GM12892 (cell line): ENCODE measurements around the gene RAB23. TPM values are rescaled to one million over a fixed set of nuclear protein-coding genes. Genes with fewer than 3 reads are reported as not detected.

ENCODE experiments used
- DNase-seq: peaks from one replicate; pipeline ENCODE4 v3.0.0; 2011; ENCODE audit not compliant: insufficient read length
- FAIRE-seq: peaks from 2 replicates; lab custom pipeline; 2011; peaks lifted over from hg19 to GRCh38; lab: Jason Lieb, UNC
- POLR2A ChIP-seq: IDR thresholded peaks from 2 replicates; pipeline ENCODE4 v1.6.1; 2011; ENCODE audit warnings: low read depth, low read length, control low read depth
- POLR2AphosphoS5 ChIP-seq: IDR thresholded peaks from 2 replicates; pipeline ENCODE4 v1.6.1; 2011; ENCODE audit warnings: low read depth, low read length, control low read depth
- TAF1 ChIP-seq: IDR thresholded peaks from 2 replicates; pipeline ENCODE4 v1.6.1; 2011; ENCODE audit warnings: low read depth, mild to moderate bottlenecking, control low read depth, low read length, borderline replicate concordance
- polyA plus RNA-seq: library from polyadenylated mRNA; unstranded; fragments of >200 nt; gene quantifications from one replicate; pipeline ENCODE4 v1.2.1, GENCODE V29; 2012; ENCODE audit warnings: missing spikeins, inconsistent platforms; ENCODE audit not compliant: missing spikeins

RAB23 gene
- polyA plus RNA-seq = 3.0 TPM

GRCh38 chr6:57221936-57222742, at the start of gene RAB23:
RAB23 (minus strand) TSS chr6:57222307; CDS start chr6:57210380, 11,927 bp downstream.
- FAIRE-seq = peak; percentile 82
- DNase-seq = peak; percentile 75
- TF ChIP-seq POLR2A = peak; percentile 48; the same call in 1 of the 2 replicates
- TF ChIP-seq POLR2AphosphoS5 = no peak
- TF ChIP-seq TAF1 = no peak

GRCh38 chr6:57268294-57268640, 46.2 kb upstream of the RAB23 start:
- TF ChIP-seq POLR2A (no peak), TAF1 (no peak), POLR2AphosphoS5 (no peak)
- FAIRE-seq (no peak), DNase-seq (no peak)

GRCh38 chr6:57267586-57268293, 45.6 kb upstream of the RAB23 start:
- TF ChIP-seq POLR2A (no peak), POLR2AphosphoS5 (no peak), TAF1 (no peak)
- no peak for FAIRE-seq
- no peak for DNase-seq

GRCh38 chr6:57265755-57266221, 43.7 kb upstream of the RAB23 start:
- DNase-seq (no peak), FAIRE-seq (no peak)
- TF ChIP-seq TAF1 = no peak
- no peak for TF ChIP-seq POLR2A
- no peak for TF ChIP-seq POLR2AphosphoS5

- no peak for FAIRE-seq
- TF ChIP-seq POLR2AphosphoS5 (no peak), TAF1 (no peak), POLR2A (no peak)
- no peak for DNase-seq
Measured at GRCh38 chr6:57263739-57264138, 41.6 kb upstream of the RAB23 start.

GRCh38 chr6:57262901-57263694, 41.0 kb upstream of the RAB23 start:
- DNase-seq (no peak), FAIRE-seq (no peak)
- TF ChIP-seq POLR2A (no peak), TAF1 (no peak), POLR2AphosphoS5 (no peak)

GRCh38 chr6:57262488-57262887, 40.4 kb upstream of the RAB23 start:
- no peak for FAIRE-seq
- TF ChIP-seq POLR2AphosphoS5 = no peak
- no peak for TF ChIP-seq TAF1
- no peak for TF ChIP-seq POLR2A
- DNase-seq = no peak

- DNase-seq = no peak
- FAIRE-seq = no peak
- no peak for TF ChIP-seq POLR2A
- TF ChIP-seq POLR2AphosphoS5 = no peak
- no peak for TF ChIP-seq TAF1
Measured at GRCh38 chr6:57261926-57262325, 39.8 kb upstream of the RAB23 start.

- TF ChIP-seq POLR2AphosphoS5 = no peak
- TF ChIP-seq TAF1 = no peak
- no peak for TF ChIP-seq POLR2A
- no peak for FAIRE-seq
Measured at GRCh38 chr6:57259064-57259463, 37.0 kb upstream of the RAB23 start.

GRCh38 chr6:57257911-57258541, 35.9 kb upstream of the RAB23 start:
- DNase-seq = no peak
- FAIRE-seq = no peak
- TF ChIP-seq POLR2AphosphoS5 (no peak), TAF1 (no peak), POLR2A (no peak)

More at GRCh38 chr6:57259064-57259463, 37.0 kb upstream of the RAB23 start:
- no peak for DNase-seq
